Esophagus muscularis mucosa (tissue), 4 donors: ENCODE measurements around the gene PTPRT. TPM values are rescaled to one million over a fixed set of nuclear protein-coding genes. Genes with fewer than 3 reads are reported as not detected.

ENCODE experiments used
- DNase-seq: peaks from one replicate; pipeline ENCODE4 v3.0.0-alpha.2; 2017; ENCODE audit errors: extremely low spot score
- H3K27ac ChIP-seq, 4 donors: fragments of 200-600 bp; sonication (generic); replicated peaks in 1 of 4; 1 replicate in 3 of 4; 2 replicates in 1 of 4; pipeline ENCODE4 v1.5.1; 2016 to 2019; ENCODE audit warnings: mild to moderate bottlenecking in 1 of 4
- H3K27me3 ChIP-seq, 4 donors: fragments of 200-600 bp; sonication (generic); one replicate each; pipeline versions ENCODE4 v1.5.1 to v1.6.0; 2016 to 2019
- H3K36me3 ChIP-seq, 4 donors: fragments of 200-600 bp; sonication (generic); one replicate each; pipeline ENCODE4 v1.5.1; 2016 to 2019
- H3K4me1 ChIP-seq, 4 donors: fragments of 200-600 bp; sonication (generic); one replicate each; pipeline ENCODE4 v1.5.1; 2016 to 2019
- H3K4me3 ChIP-seq, 4 donors: fragments of 200-600 bp; sonication (generic); 1 replicate in 2 of 4; 2 replicates in 2 of 4; pipeline ENCODE4 v1.5.1; 2016 to 2019; ENCODE audit warnings: mild to moderate bottlenecking in 4 of 4, moderate library complexity in 1 of 4
- H3K9me3 ChIP-seq, 4 donors: fragments of 200-600 bp; sonication (generic); 1 replicate in 3 of 4; 2 replicates in 1 of 4; pipeline ENCODE4 v1.5.1; 2016 to 2019
- CTCF ChIP-seq, 3 experiments: fragments of 200-600 bp in 2 of 3; fragments of 450-650 bp in 1 of 3; sonication (generic) in 2 of 3; IDR thresholded peaks; one replicate each; pipeline ENCODE4 v1.5.1; 2017 to 2019; ENCODE audit warnings: antibody characterized with exemption in 3 of 3, mild to moderate bottlenecking in 2 of 3, moderate library complexity in 1 of 3
- EP300 ChIP-seq: sonication (generic); formaldehyde crosslinking; IDR thresholded peaks from one replicate; pipeline ENCODE4 v1.6.1; 2017; ENCODE audit warnings: antibody characterized with exemption
- POLR2A ChIP-seq: fragments of 450-650 bp; IDR thresholded peaks from one replicate; pipeline ENCODE4 v1.6.1; 2017; ENCODE audit warnings: antibody characterized with exemption, moderate library complexity, mild to moderate bottlenecking, low read depth
- POLR2AphosphoS5 ChIP-seq, 2 donors: sonication (generic); formaldehyde crosslinking; IDR thresholded peaks; one replicate each; pipeline ENCODE4 v1.6.1; 2017; ENCODE audit warnings: antibody characterized with exemption in 2 of 2
- WGBS: methylation state at CpG from one replicate; pipeline ENCODE4 v1.1.5; 2018; 5-methylcytosine and 5-hydroxymethylcytosine counted together
- intact Hi-C: fragments of 100-400 bp; cut with DNase I; formaldehyde crosslinking; loops from one replicate; pipeline ENCODE4 v1.15.1; 2023
- total RNA-seq, 4 donors: library from RNA; depleted of rRNA; stranded (reverse); fragments of >200 nt; gene quantifications; one replicate each; pipeline versions ENCODE4 v1.1.0 to v1.2.1, GENCODE V29; 2016

PTPRT gene
- total RNA-seq, 4 donors from 2014 or later: 0.06 to 0.39 TPM; not detected in 2

- TF ChIP-seq POLR2A: no peak
- no peak for TF ChIP-seq CTCF (IDR thresholded peaks at IDR 0.05)
- no peak for TF ChIP-seq EP300
- TF ChIP-seq POLR2AphosphoS5 (IDR thresholded peaks at IDR 0.05): no peak
- DNase-seq: no peak
- Histone ChIP-seq H3K4me3 (no peak overlapping the region), H3K9me3 (no peaks in the 10 kb centered on the region), H3K4me1 (no peaks in the 10 kb centered on the region), H3K27ac (no peak overlapping the region), H3K36me3 (no peaks in the 10 kb centered on the region), H3K27me3 (no peaks in the 10 kb centered on the region)
- intact Hi-C loops: no loop called here
- 82% methylated on average over 3 of the region's 3 CpGs for WGBS
Observed at GRCh38 chr20:42444799-42445198, 744.9 kb downstream of the PTPRT start.

GRCh38 chr20:42443200-42443599 lies 746.5 kb downstream of the PTPRT start:
- H3K9me3 ChIP-seq: no peaks in the 10 kb centered on the region
- WGBS: 85% methylated on average over 4 of the region's 4 CpGs
- no peaks in the 10 kb centered on the region for H3K4me1 ChIP-seq
- no peaks in the 10 kb centered on the region for H3K27me3 ChIP-seq
- intact Hi-C loops: no loop called here
- no peak overlapping the region for H3K27ac ChIP-seq
- no peak for DNase-seq
- H3K4me3 ChIP-seq: no peak overlapping the region
- no peak for TF ChIP-seq CTCF (IDR thresholded peaks at IDR 0.05)
- no peak for TF ChIP-seq POLR2AphosphoS5 (IDR thresholded peaks at IDR 0.05)
- TF ChIP-seq EP300: no peak
- no peak for TF ChIP-seq POLR2A
- H3K36me3 ChIP-seq: no peaks in the 10 kb centered on the region

GRCh38 chr20:42442716-42443115 lies 747.0 kb downstream of the PTPRT start:
- no peak for DNase-seq
- H3K9me3 ChIP-seq: no peaks in the 10 kb centered on the region
- intact Hi-C loops: no loop called here
- H3K4me1 ChIP-seq: no peaks in the 10 kb centered on the region
- TF ChIP-seq EP300 (no peak), POLR2A (no peak), CTCF (IDR thresholded peaks at IDR 0.05) (no peak), POLR2AphosphoS5 (IDR thresholded peaks at IDR 0.05) (no peak)
- WGBS: 72% methylated on average over 6 of the region's 6 CpGs
- no peak overlapping the region for H3K27ac ChIP-seq
- H3K27me3 ChIP-seq: no peaks in the 10 kb centered on the region
- no peaks in the 10 kb centered on the region for H3K36me3 ChIP-seq
- no peak overlapping the region for H3K4me3 ChIP-seq

GRCh38 chr20:42441864-42442331 lies 747.8 kb downstream of the PTPRT start:
- no peaks in the 10 kb centered on the region for H3K27me3 ChIP-seq
- H3K36me3 ChIP-seq: no peaks in the 10 kb centered on the region
- H3K27ac ChIP-seq: no peak overlapping the region
- DNase-seq: no peak
- no peak overlapping the region for H3K4me3 ChIP-seq
- no peak for TF ChIP-seq POLR2A
- TF ChIP-seq CTCF (IDR thresholded peaks at IDR 0.05): no peak
- TF ChIP-seq EP300: no peak
- no peak for TF ChIP-seq POLR2AphosphoS5 (IDR thresholded peaks at IDR 0.05)
- intact Hi-C loops: no loop called here
- whole genome bisulfite sequencing: 50% methylated on average over 6 of the region's 6 CpGs
- no peaks in the 10 kb centered on the region for H3K9me3 ChIP-seq
- H3K4me1 ChIP-seq: no peaks in the 10 kb centered on the region

- no peaks in the 10 kb centered on the region for H3K9me3 ChIP-seq
- intact Hi-C loops: no loop called here
- H3K4me3 ChIP-seq: no peak overlapping the region
- H3K27ac ChIP-seq: no peak overlapping the region
- DNase-seq: no peak
- no peaks in the 10 kb centered on the region for H3K4me1 ChIP-seq
- H3K27me3 ChIP-seq: no peaks in the 10 kb centered on the region
- no peaks in the 10 kb centered on the region for H3K36me3 ChIP-seq
- TF ChIP-seq CTCF (IDR thresholded peaks at IDR 0.05) (no peak), EP300 (no peak), POLR2AphosphoS5 (IDR thresholded peaks at IDR 0.05) (no peak), POLR2A (no peak)
- WGBS: 75% methylated on average over 11 of the region's 11 CpGs
Observed at GRCh38 chr20:42441196-42441863, 748.4 kb downstream of the PTPRT start.
